PFSK-1 (cell line): ENCODE measurements around the gene KCTD5.

Experiments
- FOXP2 ChIP-seq: optimal IDR thresholded peaks from 2 replicates; pipeline ENCODE3; 2011; ENCODE audit warnings: borderline replicate concordance, control low read depth, inconsistent platforms; ENCODE audit not compliant: insufficient read depth; ENCODE audit errors: extremely low read length, extremely low read depth
- POLR2AphosphoS5 ChIP-seq: IDR thresholded peaks from 2 replicates; pipeline ENCODE4 v1.6.1; 2012; ENCODE audit warnings: low read depth, mild to moderate bottlenecking, control low read depth, low read length, moderate library complexity
- REST ChIP-seq, 2 experiments: IDR thresholded peaks; 2 replicates each; pipeline versions ENCODE4 v1.6.1 to v1.8.0; 2011 to 2012; ENCODE audit warnings: low read depth in 2 of 2, low read length in 2 of 2, control low read depth in 1 of 2, inconsistent platforms in 1 of 2, mild to moderate bottlenecking in 1 of 2, moderate library complexity in 1 of 2; ENCODE audit not compliant: insufficient read depth in 1 of 2
- SIN3A ChIP-seq: IDR thresholded peaks from 2 replicates; pipeline ENCODE4 v1.6.1; 2012; ENCODE audit warnings: mild to moderate bottlenecking, low read length, moderate library complexity, borderline replicate concordance; ENCODE audit not compliant: insufficient read depth
- TAF1 ChIP-seq: IDR thresholded peaks from 2 replicates; pipeline ENCODE4 v1.6.1; 2012; ENCODE audit warnings: low read length, control low read depth, borderline replicate concordance; ENCODE audit not compliant: insufficient read depth

The KCTD5 gene

GRCh38 chr16:2692251-2692947, 10.1 kb downstream of the KCTD5 start:
- no peak for TF ChIP-seq TAF1
- TF ChIP-seq REST (IDR thresholded peaks at IDR 0.05; ENCODE audit: insufficient read depth in 1 of 2, low read depth in 2 of 2, low read length in 2 of 2): no peak
- no peak for TF ChIP-seq FOXP2
- TF ChIP-seq SIN3A: no peak
- no peak for TF ChIP-seq POLR2AphosphoS5

- TF ChIP-seq TAF1 (no peak), POLR2AphosphoS5 (no peak), SIN3A (no peak), FOXP2 (no peak), REST (IDR thresholded peaks at IDR 0.05; ENCODE audit: insufficient read depth in 1 of 2, low read depth in 2 of 2, low read length in 2 of 2) (no peak)
Measured at GRCh38 chr16:2692948-2693651, 10.8 kb downstream of the KCTD5 start.

GRCh38 chr16:2697401-2697948, 15.2 kb downstream of the KCTD5 start:
- TF ChIP-seq REST (IDR thresholded peaks at IDR 0.05; ENCODE audit: insufficient read depth in 1 of 2, low read depth in 2 of 2, low read length in 2 of 2) (no peak), TAF1 (no peak), FOXP2 (no peak), POLR2AphosphoS5 (no peak), SIN3A (no peak)

- TF ChIP-seq TAF1 (no peak), REST (IDR thresholded peaks at IDR 0.05; ENCODE audit: insufficient read depth in 1 of 2, low read depth in 2 of 2, low read length in 2 of 2) (no peak), FOXP2 (no peak), POLR2AphosphoS5 (no peak)
Measured at GRCh38 chr16:2698103-2698870, 16.0 kb downstream of the KCTD5 start.
